H1 (cell line): ENCODE measurements around the gene GULP1. TPM values are rescaled to one million over a fixed set of nuclear protein-coding genes. Genes with fewer than 3 reads are reported as not detected.

ENCODE experiments used
- CTCF ChIA-PET: fragments of 300-600 bp; sonication (Branson Sonifier 250); formaldehyde crosslinking; loops from one replicate; lab custom pipeline; 2021; ENCODE audit not compliant: partially characterized antibody; lab: Charles Lee
- POLR2A ChIA-PET: fragments of 300-600 bp; sonication (Branson Sonifier 250); formaldehyde crosslinking; loops from one replicate; lab custom pipeline; 2021; ENCODE audit warnings: inconsistent platforms; ENCODE audit not compliant: partially characterized antibody; lab: Charles Lee
- DNase-seq, 2 experiments: peaks; one replicate each; pipeline versions ENCODE4 v3.0.0 to v3.0.0-alpha.2; 2010 to 2022; ENCODE audit warnings: low spot score in 2 of 2, low read depth in 1 of 2, mixed read lengths in 1 of 2
- FAIRE-seq: peaks from 2 replicates; lab custom pipeline; 2011; peaks lifted over from hg19 to GRCh38; lab: Jason Lieb, UNC
- H2AFZ ChIP-seq: 2 replicates; pipeline ENCODE4 v1.8.1; 2012; ENCODE audit warnings: low read length, inconsistent platforms
- H2AK5ac ChIP-seq: 2 replicates; pipeline ENCODE4 v1.6.1; 2013; ENCODE audit warnings: low read depth, low read length
- H2BK120ac ChIP-seq: replicated peaks from 2 replicates; pipeline ENCODE3; 2013; ENCODE audit warnings: low read depth, low read length, inconsistent platforms
- H2BK12ac ChIP-seq: 2 replicates; pipeline ENCODE4 v1.6.1; 2013; ENCODE audit warnings: low read depth, low read length
- H2BK15ac ChIP-seq: 2 replicates; pipeline ENCODE4 v1.6.1; 2013; ENCODE audit warnings: low read length
- H2BK20ac ChIP-seq: 2 replicates; pipeline ENCODE4 v1.6.1; 2013; ENCODE audit warnings: low read length
- H2BK5ac ChIP-seq: 2 replicates; pipeline ENCODE4 v1.6.1; 2013; ENCODE audit warnings: low read depth, low read length
- H3K14ac ChIP-seq: 2 replicates; pipeline ENCODE4 v1.6.1; 2013; ENCODE audit warnings: inconsistent platforms; ENCODE audit not compliant: insufficient read length
- H3K18ac ChIP-seq: 2 replicates; pipeline ENCODE4 v1.6.1; 2013; ENCODE audit warnings: low read length; ENCODE audit errors: extremely low read depth
- H3K23ac ChIP-seq: 2 replicates; pipeline ENCODE4 v1.6.1; 2013; ENCODE audit warnings: inconsistent platforms; ENCODE audit not compliant: insufficient read length
- H3K23me2 ChIP-seq: 2 replicates; pipeline ENCODE4 v1.6.1; 2013; ENCODE audit warnings: low read depth, low read length
- H3K27ac ChIP-seq: 2 replicates; pipeline ENCODE4 v1.6.1; 2011; ENCODE audit warnings: low read depth, low read length, inconsistent platforms
- H3K27me3 ChIP-seq, 4 experiments: replicated peaks in 1 of 4; 1 replicate in 1 of 4; 2 replicates in 3 of 4; pipeline versions ENCODE4 v1.6.1 to v1.8.1; 2011 to 2013; ENCODE audit warnings: low read length in 3 of 4, mild to moderate bottlenecking in 3 of 4, inconsistent platforms in 2 of 4, mixed read lengths in 2 of 4, moderate library complexity in 1 of 4; ENCODE audit not compliant: control insufficient read depth in 3 of 4, insufficient read depth in 3 of 4; ENCODE audit errors: extremely low read depth in 1 of 4
- H3K36me3 ChIP-seq, 4 experiments: 2 replicates each; pipeline versions ENCODE4 v1.6.1 to v1.8.1; 2011 to 2013; ENCODE audit warnings: mild to moderate bottlenecking in 4 of 4, low read length in 3 of 4, moderate library complexity in 2 of 4, control low read depth in 1 of 4, inconsistent platforms in 1 of 4; ENCODE audit not compliant: insufficient read depth in 4 of 4, control insufficient read depth in 2 of 4
- H3K4ac ChIP-seq: replicated peaks from 2 replicates; pipeline ENCODE3; 2013; ENCODE audit warnings: low read length, low read depth, mixed read lengths, inconsistent platforms; ENCODE audit not compliant: insufficient read length
- H3K4me1 ChIP-seq, 4 experiments: replicated peaks in 1 of 4; 1 replicate in 1 of 4; 2 replicates in 3 of 4; pipeline versions ENCODE4 v1.6.1 to v1.8.1; 2011 to 2013; ENCODE audit warnings: low read length in 3 of 4, inconsistent platforms in 2 of 4, mixed read lengths in 1 of 4; ENCODE audit not compliant: insufficient read depth in 4 of 4, control insufficient read depth in 3 of 4
- H3K4me2 ChIP-seq, 2 experiments: 2 replicates each; pipeline versions ENCODE4 v1.6.1 to v1.8.1; 2011 to 2013; ENCODE audit warnings: low read depth in 2 of 2, low read length in 2 of 2, control low read depth in 1 of 2, inconsistent platforms in 1 of 2, mild to moderate bottlenecking in 1 of 2; ENCODE audit not compliant: insufficient read depth in 1 of 2
- H3K4me3 ChIP-seq, 4 experiments: fragments of 200-600, 300-600 bp in 1 of 4; sonication (generic), shearing (Covaris generic), sonication (Bioruptor Twin) in 1 of 4; 2 replicates each; pipeline versions ENCODE4 v1.5.1 to v1.8.1; 2011 to 2016; ENCODE audit warnings: low read length in 4 of 4, low read depth in 3 of 4, control low read depth in 2 of 4, inconsistent platforms in 2 of 4, mild to moderate bottlenecking in 2 of 4, mixed read lengths in 1 of 4, moderate library complexity in 1 of 4; ENCODE audit not compliant: insufficient read depth in 2 of 4; ENCODE audit errors: extremely low read depth in 1 of 4
- H3K56ac ChIP-seq: replicated peaks from 2 replicates; pipeline ENCODE3; 2013; ENCODE audit warnings: low read depth, mild to moderate bottlenecking, mixed read lengths, low read length, inconsistent platforms; ENCODE audit not compliant: insufficient read length
- H3K79me1 ChIP-seq: 2 replicates; pipeline ENCODE4 v1.6.1; 2013; ENCODE audit warnings: low read depth, low read length, control low read depth
- H3K79me2 ChIP-seq, 2 experiments: 2 replicates each; pipeline versions ENCODE4 v1.6.1 to v1.8.1; 2012 to 2013; ENCODE audit warnings: low read length in 2 of 2, mild to moderate bottlenecking in 2 of 2, inconsistent platforms in 1 of 2; ENCODE audit not compliant: insufficient read depth in 2 of 2, control insufficient read depth in 1 of 2
- H3K9ac ChIP-seq, 4 experiments: replicated peaks in 1 of 4; 1 replicate in 1 of 4; 2 replicates in 3 of 4; pipeline versions ENCODE4 v1.6.1 to v1.8.1; 2011 to 2013; ENCODE audit warnings: low read depth in 3 of 4, low read length in 3 of 4, control low read depth in 2 of 4, mild to moderate bottlenecking in 2 of 4, moderate library complexity in 2 of 4, inconsistent platforms in 1 of 4; ENCODE audit errors: extremely low read depth in 1 of 4
- H3K9me3 ChIP-seq, 2 experiments: 2 replicates each; pipeline versions ENCODE4 v1.6.1 to v1.8.1; 2012 to 2013; ENCODE audit warnings: mild to moderate bottlenecking in 2 of 2, moderate library complexity in 2 of 2, control low read depth in 1 of 2, inconsistent platforms in 1 of 2, low read depth in 1 of 2, low read length in 1 of 2, mixed read lengths in 1 of 2; ENCODE audit not compliant: insufficient read depth in 2 of 2
- H4K20me1 ChIP-seq, 2 experiments: replicated peaks in 1 of 2; 2 replicates each; pipeline versions ENCODE3 to v1.8.1; 2011 to 2013; ENCODE audit warnings: inconsistent platforms in 2 of 2, low read length in 2 of 2, mild to moderate bottlenecking in 1 of 2; ENCODE audit not compliant: insufficient read depth in 2 of 2, control insufficient read depth in 1 of 2
- H4K5ac ChIP-seq: 2 replicates; pipeline ENCODE4 v1.6.1; 2013; ENCODE audit warnings: low read length, low read depth, mixed read lengths, inconsistent platforms; ENCODE audit not compliant: insufficient read length
- H4K8ac ChIP-seq: 2 replicates; pipeline ENCODE4 v1.8.0; 2013; ENCODE audit warnings: mild to moderate bottlenecking, moderate library complexity, low read length, inconsistent platforms; ENCODE audit not compliant: insufficient read depth; ENCODE audit errors: extremely low read depth
- H4K91ac ChIP-seq: replicated peaks from 2 replicates; pipeline ENCODE3; 2013; ENCODE audit warnings: low read length, mixed read lengths, inconsistent platforms; ENCODE audit not compliant: insufficient read length
- CBX5 ChIP-seq: fragments of 300-800, 300-1000 bp; sonication (generic); IDR thresholded peaks from 2 replicates; pipeline ENCODE4 v1.7.1; 2016; ENCODE audit warnings: antibody characterized with exemption, low read length, low read depth
- CEBPB ChIP-seq: IDR thresholded peaks from 2 replicates; pipeline ENCODE4 v1.6.1; 2012; ENCODE audit warnings: low read depth, low read length
- POLR2AphosphoS5 ChIP-seq: IDR thresholded peaks from 2 replicates; pipeline ENCODE4 v1.6.1; 2011; ENCODE audit warnings: low read depth, low read length
- RFX5 ChIP-seq: IDR thresholded peaks from 2 replicates; pipeline ENCODE4 v1.6.1; 2011; ENCODE audit warnings: low read depth, low read length, improper control_type of control experiment, borderline replicate concordance
- RNF2 ChIP-seq: fragments of 200-900, 300-1000 bp; sonication (generic); IDR thresholded peaks from 2 replicates; pipeline ENCODE4 v1.7.1; 2016; ENCODE audit warnings: borderline replicate concordance, low read depth, mild to moderate bottlenecking, antibody characterized with exemption, low read length; ENCODE audit not compliant: poor library complexity, severe bottlenecking; ENCODE audit errors: missing control alignments
- SRF ChIP-seq: IDR thresholded peaks from 2 replicates; pipeline ENCODE4 v1.6.1; 2011; ENCODE audit warnings: mild to moderate bottlenecking, low read depth, low read length, moderate library complexity
- WGBS, 2 experiments: shearing (Covaris generic) in 1 of 2; methylation state at CpG; one replicate each; pipeline versions ENCODE4 v1.1.6 to v1.1.7; 2013 to 2015; ENCODE audit warnings: low lambda C conversion rate in 2 of 2, mixed read lengths in 2 of 2, inconsistent platforms in 1 of 2, low coverage in 1 of 2, missing lambda C conversion rate in 1 of 2; ENCODE audit not compliant: insufficient replicate concordance in 2 of 2, insufficient coverage in 1 of 2, insufficient read length in 1 of 2; ENCODE audit errors: extremely low coverage in 1 of 2, missing lambda C conversion rate in 1 of 2; 5-methylcytosine and 5-hydroxymethylcytosine counted together
- polyA plus RNA-seq, 7 experiments: library from polyadenylated mRNA; depleted of rRNA in 3 of 7; stranded (reverse) in 5 of 7; unstranded in 2 of 7; fragments of >200 nt in 5 of 7; fragments of 200-250 nt in 2 of 7; gene quantifications; 1 replicate in 5 of 7; 2 replicates in 1 of 7; 4 replicates in 1 of 7; pipeline versions ENCODE4 v1.2.1 to v1.2.3, GENCODE V29; 2011 to 2013; ENCODE audit warnings: missing spikeins in 2 of 7, mixed read lengths in 2 of 7
- total RNA-seq: library from RNA; stranded (reverse); fragmentation: NEBNext Ultra II Directional; extraction: Animal tissue kit (Norgen Biotek cat#: 25700); gene quantifications from 2 replicates; pipeline ENCODE4 v1.2.1, GENCODE V29; 2021
- TF ChIP-seq, protein P1 (sequence below): IDR thresholded peaks from 2 replicates; pipeline ENCODE4 v1.6.1; 2011; ENCODE audit warnings: low read length, improper control_type of control experiment

GULP1 gene
- total and polyA plus RNA-seq, 2 of the 8 experiments (the other 6 are each of a cell fraction or from before 2014, with no cell fraction given) = 69.7 to 139 TPM

GRCh38 chr2:188316342-188316741, 24.7 kb downstream of the GULP1 start:
- TF ChIP-seq CBX5 (no peak), POLR2AphosphoS5 (no peak), CEBPB (no peak), RFX5 (no peak), SRF (no peak), RNF2 (no peak)
- TF ChIP-seq, protein P1, sequence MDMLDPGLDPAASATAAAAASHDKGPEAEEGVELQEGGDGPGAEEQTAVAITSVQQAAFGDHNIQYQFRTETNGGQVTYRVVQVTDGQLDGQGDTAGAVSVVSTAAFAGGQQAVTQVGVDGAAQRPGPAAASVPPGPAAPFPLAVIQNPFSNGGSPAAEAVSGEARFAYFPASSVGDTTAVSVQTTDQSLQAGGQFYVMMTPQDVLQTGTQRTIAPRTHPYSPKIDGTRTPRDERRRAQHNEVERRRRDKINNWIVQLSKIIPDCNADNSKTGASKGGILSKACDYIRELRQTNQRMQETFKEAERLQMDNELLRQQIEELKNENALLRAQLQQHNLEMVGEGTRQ = no peak
- Histone ChIP-seq H3K9ac (no peak overlapping the region), H3K9me3 (peaks cover 0 to 4% of the 10 kb centered on the region in 2 experiments; a peak in 1 of 4 replicates), H4K5ac (no peak overlapping the region), H2BK5ac (no peak overlapping the region; the same call in 1 of the 2 replicates), H2AFZ (no peak overlapping the region), H2BK20ac (no peak overlapping the region), H2AK5ac (no peak overlapping the region), H4K8ac (no peak overlapping the region), H3K27me3 (no peaks in the 10 kb centered on the region), H4K20me1 (peaks cover 2 to 5% of the 10 kb centered on the region in 2 experiments), H3K14ac (no peak overlapping the region), H3K4me3 (no peak overlapping the region), H2BK12ac (0 out of 2 replicates have a peak overlapping the region, but pooled peaks have one; percentile 33), H3K23me2 (no peaks in the 10 kb centered on the region), H3K79me1 (no peaks in the 10 kb centered on the region), H3K18ac (no peak overlapping the region), H3K79me2 (peaks cover 16 to 100% of the 10 kb centered on the region in 2 experiments), H3K4me2 (no peak overlapping the region), H3K4ac (no peak overlapping the region), H3K36me3 (peaks cover 0 to 4% (median 0%) of the 10 kb centered on the region in 4 experiments; a peak in 2 of 8 replicates), H2BK120ac (no peak overlapping the region), H4K91ac (no peak overlapping the region), H3K4me1 (peaks cover 0 to 15% (median 10%) of the 10 kb centered on the region in 4 experiments; a peak in 5 of 7 replicates), H3K23ac (no peak overlapping the region), H3K27ac (no peak overlapping the region), H3K56ac (no peak overlapping the region), H2BK15ac (no peak overlapping the region)
- FAIRE-seq = no peak
- WGBS, 2 experiments = 78% methylated on average over 1 of the region's 1 CpG; no CpG with 5 or more reads in 1 of the 2 experiments
- ChIA-PET POLR2A (interaction anchor here (1.2 kb wide), 1 partner anchor 13 kb away, joined by 3 read pairs; no protein-coding TSS in a partner anchor), CTCF (no interaction called here)
- no peak for DNase-seq
